GM21360 (cell line): Measurements from ENCODE around the gene TRPM6.
"Not testable (repeated sequence)": the region's sequence is repeated elsewhere in the genome, so short reads cannot be mapped to it uniquely, and the experiment has no call there.

Source experiments
- ATAC-seq: cut with Tn5 transposase; IDR thresholded peaks from one replicate; pipeline ENCODE4 v1.9.1; 2021; ENCODE audit warnings: mild to moderate bottlenecking, moderate library complexity; ENCODE audit not compliant: unreplicated experiment

TRPM6 gene, protein sequence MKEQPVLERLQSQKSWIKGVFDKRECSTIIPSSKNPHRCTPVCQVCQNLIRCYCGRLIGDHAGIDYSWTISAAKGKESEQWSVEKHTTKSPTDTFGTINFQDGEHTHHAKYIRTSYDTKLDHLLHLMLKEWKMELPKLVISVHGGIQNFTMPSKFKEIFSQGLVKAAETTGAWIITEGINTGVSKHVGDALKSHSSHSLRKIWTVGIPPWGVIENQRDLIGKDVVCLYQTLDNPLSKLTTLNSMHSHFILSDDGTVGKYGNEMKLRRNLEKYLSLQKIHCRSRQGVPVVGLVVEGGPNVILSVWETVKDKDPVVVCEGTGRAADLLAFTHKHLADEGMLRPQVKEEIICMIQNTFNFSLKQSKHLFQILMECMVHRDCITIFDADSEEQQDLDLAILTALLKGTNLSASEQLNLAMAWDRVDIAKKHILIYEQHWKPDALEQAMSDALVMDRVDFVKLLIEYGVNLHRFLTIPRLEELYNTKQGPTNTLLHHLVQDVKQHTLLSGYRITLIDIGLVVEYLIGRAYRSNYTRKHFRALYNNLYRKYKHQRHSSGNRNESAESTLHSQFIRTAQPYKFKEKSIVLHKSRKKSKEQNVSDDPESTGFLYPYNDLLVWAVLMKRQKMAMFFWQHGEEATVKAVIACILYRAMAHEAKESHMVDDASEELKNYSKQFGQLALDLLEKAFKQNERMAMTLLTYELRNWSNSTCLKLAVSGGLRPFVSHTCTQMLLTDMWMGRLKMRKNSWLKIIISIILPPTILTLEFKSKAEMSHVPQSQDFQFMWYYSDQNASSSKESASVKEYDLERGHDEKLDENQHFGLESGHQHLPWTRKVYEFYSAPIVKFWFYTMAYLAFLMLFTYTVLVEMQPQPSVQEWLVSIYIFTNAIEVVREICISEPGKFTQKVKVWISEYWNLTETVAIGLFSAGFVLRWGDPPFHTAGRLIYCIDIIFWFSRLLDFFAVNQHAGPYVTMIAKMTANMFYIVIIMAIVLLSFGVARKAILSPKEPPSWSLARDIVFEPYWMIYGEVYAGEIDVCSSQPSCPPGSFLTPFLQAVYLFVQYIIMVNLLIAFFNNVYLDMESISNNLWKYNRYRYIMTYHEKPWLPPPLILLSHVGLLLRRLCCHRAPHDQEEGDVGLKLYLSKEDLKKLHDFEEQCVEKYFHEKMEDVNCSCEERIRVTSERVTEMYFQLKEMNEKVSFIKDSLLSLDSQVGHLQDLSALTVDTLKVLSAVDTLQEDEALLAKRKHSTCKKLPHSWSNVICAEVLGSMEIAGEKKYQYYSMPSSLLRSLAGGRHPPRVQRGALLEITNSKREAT (N-terminal part only)

DNA sequence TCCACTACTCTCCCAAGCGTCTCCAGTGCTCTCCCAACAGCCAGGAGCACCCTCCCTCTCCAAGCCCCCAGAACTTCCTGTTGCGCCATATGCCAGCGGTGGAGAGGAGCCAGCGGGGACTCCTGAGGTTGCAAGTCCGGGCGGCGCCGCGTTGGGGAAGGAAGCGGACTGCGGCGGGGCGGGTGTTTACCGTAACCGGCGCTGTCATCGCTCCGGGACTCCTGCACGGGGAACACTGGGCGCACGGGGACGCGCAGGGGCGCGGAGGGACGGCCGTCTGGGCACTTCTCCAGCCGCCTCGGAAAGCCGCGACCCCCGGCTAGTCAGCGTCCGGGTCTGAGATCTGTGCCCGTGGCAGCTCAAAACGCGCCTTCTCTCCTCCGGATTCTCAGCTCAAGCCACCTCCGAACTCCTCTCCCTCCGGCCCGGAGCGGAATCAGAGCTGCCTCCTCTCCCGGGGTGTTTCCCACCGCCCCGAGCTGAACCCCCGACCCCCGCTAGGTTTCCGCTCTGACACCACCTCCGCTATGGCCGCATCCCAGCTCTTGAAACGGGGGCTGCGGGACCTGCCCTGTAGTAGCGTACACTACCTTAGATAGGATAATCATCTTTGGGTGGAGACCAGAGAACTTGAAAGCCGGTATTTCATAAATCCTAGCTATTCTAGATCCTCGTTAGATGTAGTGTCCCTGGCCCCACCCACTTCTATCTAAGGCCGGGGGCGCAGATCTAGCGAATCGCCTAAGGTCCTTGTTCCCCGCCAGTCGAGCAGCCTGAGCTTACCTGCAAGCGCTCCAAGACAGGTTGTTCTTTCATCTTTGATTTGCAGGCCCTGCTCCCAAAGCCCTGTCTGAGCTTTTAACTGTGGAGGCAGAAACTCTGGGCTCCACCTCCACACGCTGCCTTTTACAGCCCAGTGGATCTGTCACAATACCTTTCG is at the start of gene TRPM6:
Gene TRPM6 (minus strand): TSS at position 881 of the 940 bp plus-strand sequence. CDS start 65 bp downstream, at position 816.
- no peak for ATAC-seq

DNA sequence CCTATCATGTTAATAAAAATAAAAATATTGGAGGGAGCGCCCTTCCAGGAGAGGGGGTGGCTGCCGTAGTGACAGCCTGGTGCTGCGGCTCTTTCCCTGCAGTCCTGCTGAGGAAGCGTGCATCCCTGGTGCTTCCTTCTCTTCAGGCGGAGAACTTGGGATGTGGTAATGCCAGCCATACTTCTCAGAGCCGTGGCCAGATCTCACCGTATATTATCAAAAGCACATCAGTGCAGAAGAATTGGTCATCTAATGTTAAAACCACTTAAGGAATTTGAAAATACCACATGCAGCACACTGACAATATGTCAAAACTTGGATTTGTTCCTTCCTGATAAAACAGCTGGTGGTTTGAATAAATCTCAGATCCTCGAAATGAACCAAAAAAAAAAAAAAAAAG is 47.3 kb upstream of the TRPM6 start:
- ATAC-seq: no peak

DNA sequence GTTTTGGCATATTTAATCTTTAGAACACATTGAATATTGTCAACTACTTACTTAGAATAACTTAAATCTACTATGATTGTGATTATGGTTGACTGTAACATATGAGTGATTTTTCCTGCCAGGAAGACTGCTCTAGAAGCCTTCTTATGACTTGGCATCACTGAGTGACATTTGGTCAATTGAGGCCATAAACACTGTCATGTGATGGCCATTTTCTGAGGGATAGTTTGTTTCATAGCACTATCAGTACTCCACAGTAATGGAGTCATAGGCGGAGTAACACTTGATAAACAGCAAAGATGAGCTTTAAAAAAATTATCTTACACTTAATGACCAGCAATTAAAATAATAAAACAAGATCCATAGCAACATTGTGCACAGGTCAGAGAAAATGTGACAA is 34.0 kb upstream of the TRPM6 start:
- no peak for ATAC-seq

DNA sequence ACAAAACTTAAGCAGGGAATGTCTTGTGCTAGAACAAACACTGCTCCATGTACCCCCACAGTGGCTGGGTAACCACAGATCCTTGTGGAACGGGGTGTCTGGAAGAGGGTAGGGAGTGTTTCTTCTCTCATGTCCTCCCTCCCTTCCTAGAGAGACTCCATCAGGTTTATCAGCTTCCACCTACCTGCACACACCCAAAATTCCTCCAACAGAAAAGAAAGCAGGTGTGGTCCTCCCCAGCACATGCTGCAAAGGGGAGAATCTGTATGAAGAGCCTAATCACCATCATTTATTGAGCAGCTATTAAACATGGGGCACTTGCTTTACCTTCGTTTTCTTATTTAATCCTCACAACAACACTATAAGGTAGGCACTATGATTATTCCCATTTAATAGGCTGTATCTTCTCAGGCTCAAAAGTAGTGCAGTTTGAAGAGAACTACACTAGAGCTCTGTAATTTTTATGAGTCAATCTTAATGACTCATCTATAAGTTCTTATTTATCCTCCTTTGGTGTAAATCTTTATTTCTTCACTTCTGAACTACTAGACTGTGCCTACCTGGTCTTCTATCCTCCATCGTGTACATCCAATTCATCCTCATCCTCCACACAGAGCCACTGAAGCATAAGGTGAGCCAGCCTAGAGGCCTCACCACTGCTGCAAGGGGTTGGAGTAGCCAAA is 33.4 kb upstream of the TRPM6 start:
- no peak for ATAC-seq

DNA sequence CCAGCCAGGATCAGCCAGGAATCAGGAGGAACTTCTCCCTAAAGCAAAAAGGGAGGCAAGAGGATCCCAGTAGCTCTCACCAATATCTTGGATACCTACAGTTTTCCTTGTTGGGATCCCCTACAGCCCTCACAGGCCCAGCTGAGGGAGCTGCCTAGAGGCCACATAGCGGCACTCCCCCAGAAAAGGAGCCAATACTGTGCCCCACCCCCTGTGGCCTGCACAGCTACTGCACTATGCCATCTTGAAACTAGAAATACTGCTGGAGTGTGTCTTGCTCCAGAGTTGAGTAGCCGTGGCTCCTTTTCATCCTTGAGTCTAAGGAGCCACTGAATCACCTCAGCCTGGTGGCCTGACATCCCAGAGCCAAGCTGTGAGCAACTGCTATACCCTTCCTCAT is 22.3 kb upstream of the TRPM6 start:
- no peak for ATAC-seq

DNA sequence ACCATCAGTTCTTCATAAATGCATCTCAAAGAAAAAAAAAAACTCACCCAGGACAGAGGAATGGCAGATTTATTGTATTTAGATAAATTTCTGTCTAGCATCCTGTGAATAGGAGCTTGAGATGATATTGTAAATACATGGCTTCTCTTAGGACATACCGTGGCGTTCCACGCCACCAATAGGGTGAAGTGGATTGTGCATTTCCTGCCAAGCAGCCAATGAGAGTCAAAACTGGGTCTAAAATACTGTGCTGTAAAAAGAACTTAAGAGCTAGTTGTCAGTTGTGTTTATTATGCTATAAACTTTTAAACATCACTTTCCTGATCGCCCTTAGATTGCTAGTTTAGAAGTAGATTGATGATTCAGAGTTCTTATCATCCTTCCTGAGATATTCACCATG is 20.9 kb upstream of the TRPM6 start:
- no peak for ATAC-seq

DNA sequence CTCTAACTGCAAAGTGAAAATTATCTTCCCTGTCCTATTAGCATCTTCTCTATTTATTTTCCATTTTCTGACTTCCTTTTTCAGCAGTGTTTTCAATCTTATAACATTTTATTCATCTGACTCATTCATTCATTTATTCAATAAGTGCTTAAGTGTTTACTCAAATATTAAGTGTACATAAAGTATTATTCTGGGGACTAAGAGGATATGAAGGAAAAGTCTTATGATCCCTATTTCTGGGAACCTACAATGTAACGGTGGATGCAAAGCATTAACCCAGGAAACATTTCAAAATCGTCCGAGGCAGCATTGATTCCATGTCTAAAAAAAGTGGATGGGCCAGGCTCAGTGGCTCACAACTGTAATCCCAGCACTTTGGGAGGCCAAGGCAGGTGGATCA is 19.4 kb upstream of the TRPM6 start:
- no peak for ATAC-seq

DNA sequence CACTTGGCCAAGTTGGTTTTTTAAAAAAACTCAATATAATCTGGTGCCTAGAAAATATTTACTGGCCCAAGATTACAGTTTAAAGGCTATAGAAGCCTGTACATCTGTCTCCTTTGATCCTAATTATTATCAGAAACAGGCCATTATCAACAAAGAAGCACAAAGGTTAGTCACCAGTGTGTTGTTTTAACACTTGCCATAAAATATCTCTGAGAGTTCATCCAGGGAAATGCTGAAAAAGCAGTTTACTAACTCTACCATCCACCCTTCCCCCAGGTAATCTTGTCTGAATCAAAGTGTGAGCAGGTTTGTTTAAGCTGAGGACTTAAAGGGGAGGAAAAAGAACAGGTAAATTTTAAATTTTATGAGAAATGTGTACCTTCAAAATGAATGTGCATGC is 13.3 kb upstream of the TRPM6 start:
- ATAC-seq: no peak

DNA sequence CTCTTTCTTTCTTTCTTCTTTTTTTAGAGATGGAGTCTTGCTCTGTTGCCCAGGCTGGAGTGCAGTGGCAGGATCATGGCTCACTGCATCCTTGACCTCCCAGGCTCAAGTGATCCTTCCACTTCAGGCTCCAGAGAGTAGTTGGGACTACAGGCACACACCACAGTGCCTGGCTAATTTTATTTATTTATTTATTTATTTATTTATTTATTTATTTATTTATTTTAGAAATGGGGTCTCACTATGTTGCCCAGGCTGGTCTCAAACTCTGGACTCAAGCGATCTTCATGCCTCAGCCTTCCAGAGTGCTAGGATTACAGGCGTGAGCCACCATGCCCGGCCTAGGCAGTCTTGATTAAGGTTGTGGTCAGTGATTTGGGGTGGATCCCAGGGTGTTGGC is 728 bp upstream of the TRPM6 start:
- ATAC-seq: not testable (repeated sequence)

DNA sequence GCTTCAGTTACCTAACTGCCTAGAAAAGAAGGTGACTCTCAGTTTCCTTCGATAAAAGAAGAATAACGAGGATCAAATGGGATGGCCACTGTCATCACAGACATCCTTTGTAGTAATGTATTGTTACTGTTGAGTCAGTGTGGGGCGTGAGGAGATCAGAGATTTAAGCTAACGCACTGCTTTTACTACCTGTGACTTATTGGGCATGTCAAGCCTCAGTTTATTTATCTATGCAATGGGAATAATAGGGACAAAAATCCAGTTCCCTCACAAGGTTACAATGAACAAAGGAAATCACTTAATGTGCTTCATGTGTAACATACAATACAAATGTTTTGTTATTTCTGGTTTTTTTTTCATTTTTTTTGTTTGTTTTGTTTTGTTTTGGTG is 255 bp upstream of the TRPM6 start:
- ATAC-seq: no peak

DNA sequence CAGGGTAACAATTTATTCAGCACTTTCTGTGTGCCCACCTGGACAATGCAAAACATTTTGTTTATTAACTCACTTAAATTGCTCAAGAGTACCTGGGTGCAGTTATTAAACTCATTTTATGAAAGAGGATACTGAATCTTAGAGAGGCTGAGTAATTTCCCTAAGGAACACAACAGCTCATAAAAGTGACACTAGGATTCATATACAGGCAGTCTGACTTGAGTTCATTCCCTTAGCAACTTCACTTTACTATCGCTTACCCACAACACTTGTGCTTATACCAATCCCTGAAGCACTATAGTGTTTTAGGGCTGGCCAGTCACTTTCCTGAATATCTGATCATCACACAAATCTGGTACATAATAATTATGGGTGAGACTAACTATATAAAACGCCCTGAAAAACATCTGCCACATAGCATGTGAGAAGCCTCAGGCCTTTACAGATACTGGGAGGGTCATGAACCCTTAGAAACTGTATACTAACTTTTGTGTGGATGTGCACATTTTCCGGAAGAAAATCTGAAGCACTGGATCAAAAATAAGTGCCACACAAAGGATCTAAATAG is 11.3 kb downstream of the TRPM6 start:
- no peak for ATAC-seq

DNA sequence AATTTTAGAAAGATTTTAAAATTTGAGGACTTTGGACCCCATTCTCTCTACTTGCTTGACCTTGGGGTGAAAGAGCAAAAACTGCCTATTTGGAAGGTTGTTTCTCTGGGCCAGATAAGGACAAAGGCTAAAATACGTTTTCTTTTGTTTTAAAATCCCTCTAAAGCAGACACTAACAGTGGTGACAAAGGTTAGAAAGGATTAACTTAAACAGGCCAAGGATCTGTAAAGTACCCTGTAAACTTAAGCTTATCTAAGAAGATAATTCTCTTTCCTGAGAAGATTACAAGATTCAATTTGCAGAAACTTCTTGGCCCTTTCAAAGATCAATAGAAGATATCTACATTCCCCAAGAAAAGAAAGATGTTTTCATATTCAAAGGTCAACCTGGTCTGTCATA is 12.1 kb downstream of the TRPM6 start:
- ATAC-seq: no peak

DNA sequence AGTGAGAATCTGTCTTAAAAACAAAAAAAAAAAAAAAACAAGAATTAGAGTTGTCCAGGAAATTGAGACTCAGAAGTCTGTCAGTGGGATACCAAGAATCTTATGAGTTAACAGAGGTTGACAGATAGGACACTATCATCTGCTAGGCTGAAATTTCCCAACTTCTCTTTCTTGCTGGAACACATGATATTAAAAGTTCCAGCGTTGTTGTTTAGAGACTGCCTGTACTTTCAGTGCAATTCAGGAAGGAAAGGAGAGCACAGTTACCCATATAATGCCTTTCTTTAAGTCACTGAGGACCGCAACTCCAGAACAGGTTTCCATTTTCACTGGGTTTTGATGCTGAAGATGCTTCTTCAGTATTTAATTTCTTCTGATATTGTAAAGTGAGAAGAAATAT is 13.5 kb downstream of the TRPM6 start:
- no peak for ATAC-seq

DNA sequence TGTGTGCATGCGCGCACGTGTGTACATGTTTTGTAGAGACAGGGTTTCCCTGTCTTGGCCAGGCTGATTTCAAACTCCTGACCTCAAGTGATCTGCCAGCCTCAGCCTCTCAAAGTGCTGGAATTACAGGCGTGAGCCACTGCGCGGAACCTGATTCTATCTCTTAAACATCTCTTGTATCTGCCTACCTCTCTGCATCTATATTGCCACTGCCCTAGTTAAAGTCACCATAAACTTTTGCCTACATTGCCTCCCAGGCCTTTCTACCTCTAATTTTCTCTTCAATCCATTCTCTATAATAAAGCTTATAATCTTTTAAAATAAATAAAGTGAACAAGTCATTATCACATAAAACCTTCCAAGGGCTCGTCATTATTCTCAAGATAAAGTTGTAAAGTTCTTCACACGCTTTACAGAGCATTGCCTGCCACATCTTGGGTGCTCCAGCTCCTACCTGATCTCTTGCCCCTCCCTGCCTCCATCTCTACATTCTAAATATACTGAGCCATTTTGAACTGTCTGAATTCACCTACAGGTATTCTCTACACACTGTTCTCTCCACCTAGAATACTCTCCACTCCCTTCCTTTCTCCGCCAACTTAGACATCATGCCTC is 15.0 kb downstream of the TRPM6 start:
- no peak for ATAC-seq

DNA sequence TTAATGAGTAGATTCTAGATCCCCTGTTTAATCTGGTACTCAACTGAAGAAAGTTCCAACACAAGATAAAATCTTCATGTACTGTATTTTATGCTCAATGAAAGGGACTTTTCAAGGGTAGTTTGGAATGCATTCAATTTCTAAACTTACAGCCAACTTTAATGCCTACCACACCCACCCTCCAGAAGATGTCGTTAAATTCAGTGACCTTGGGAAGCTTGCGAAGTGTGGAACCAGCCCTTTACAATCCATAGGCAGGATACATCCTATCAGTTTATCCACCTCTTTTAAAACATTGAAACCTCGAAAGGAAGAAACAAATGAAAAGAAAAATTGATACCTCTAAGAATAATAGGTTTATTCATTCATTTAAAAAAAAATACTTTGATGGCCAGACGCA is 20.2 kb downstream of the TRPM6 start:
- ATAC-seq: no peak

DNA sequence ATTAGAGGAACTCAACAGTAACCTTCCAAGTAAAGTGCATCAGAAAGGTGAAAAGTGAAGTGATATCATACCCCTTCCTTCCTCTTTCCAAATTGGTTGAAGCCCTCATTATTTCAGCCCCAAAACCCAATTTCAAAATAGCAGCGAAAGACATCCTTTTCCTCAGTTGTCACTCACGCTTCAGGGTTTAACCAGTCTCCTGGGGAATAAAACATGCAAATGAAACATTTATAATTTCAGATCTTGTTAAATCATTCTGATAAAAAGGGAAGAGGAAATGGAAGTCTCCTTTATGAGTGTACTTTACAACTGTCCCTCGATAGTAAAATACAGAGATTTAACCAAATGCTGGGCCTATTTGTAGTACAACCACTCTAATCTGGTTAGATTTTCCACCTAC is 22.5 kb downstream of the TRPM6 start:
- ATAC-seq: no peak

DNA sequence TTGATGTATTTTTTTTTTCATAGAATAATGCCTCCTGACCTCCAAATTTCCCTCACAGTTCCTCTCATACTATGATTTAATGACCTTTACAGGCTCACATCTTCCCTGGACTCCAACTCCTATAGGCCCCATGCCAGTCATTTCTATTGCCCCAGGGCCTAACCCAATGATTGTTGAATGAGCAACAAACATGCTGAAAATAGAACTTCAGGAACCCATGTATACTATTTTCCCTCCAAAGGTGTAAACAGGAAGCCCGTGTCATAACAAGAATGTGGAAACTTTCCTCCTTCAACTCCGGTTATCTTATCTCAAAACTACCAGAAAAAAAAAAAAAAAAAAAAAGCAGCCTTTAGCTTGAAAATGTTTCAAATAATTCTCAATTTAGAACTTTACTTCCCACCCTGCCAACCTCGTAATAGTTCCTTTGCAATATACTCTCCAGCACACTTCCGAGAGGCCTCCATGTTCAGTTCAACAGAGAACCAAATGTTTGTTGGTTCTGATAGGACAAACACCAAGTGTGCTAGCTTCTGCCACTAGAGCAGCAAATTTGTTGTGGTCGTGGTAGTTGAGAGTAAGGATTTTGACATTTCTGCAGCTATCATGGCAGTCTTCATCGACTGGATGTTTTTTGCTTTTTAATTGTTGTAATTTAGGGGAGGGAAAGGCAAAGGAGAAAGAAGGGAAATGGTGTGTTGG is 25.8 kb downstream of the TRPM6 start:
- ATAC-seq: no peak

DNA sequence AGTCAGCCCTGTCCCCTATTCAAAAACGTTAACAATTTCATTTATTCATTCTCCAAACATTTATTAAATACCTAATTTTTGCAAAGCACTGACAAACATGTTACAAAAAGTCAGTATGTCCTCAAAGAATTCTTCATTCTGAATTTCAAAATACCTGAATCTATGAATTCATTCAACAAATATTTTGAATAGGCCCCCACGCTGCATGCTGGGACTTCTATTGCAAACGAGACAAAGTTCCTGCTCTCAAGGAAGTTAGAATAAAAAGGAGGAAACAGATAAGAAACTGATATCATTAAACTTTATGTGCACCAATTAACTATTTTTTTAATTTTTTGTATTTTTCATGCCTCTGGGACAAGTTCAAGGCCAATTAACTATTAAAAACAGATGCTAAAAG is 26.6 kb downstream of the TRPM6 start:
- no peak for ATAC-seq
